Measurements from ENCODE around the gene MBTPS1.

MBTPS1 gene

GRCh38 chr16:84079664-84080063, 37.1 kb downstream of the MBTPS1 start:
- DNase-seq (ENCODE audit: extremely low spot score), result no peak
- no peak for TF ChIP-seq CTCF (IDR thresholded peaks at IDR 0.05; ENCODE audit: control extremely low read depth, extremely low read depth, low read depth, missing control alignments)
- CTCF ChIA-PET, result interaction anchor here (1.1 to 13.5 kb wide), 5 partner anchors 9 to 123 kb away, joined by 3 to 155 read pairs (median 4); partner anchors contain the start of gene TAF1C
- POLR2A ChIA-PET, result no interaction called here

GRCh38 chr16:84075376-84075775, 41.4 kb downstream of the MBTPS1 start:
- POLR2A ChIA-PET, result no interaction called here
- CTCF ChIA-PET, result interaction anchor here (0.8 to 1.4 kb wide), 4 partner anchors 9 to 112 kb away, joined by 3 to 5 read pairs (median 4); partner anchors contain the start of gene TAF1C
- DNase-seq (ENCODE audit: extremely low spot score), result no peak
- no peak for TF ChIP-seq CTCF (IDR thresholded peaks at IDR 0.05; ENCODE audit: control extremely low read depth, extremely low read depth, low read depth, missing control alignments)

GRCh38 chr16:84074721-84075120, 42.0 kb downstream of the MBTPS1 start:
- no peak for DNase-seq (ENCODE audit: extremely low spot score)
- ChIA-PET CTCF (interaction anchor here (0.8 to 1.4 kb wide), 5 partner anchors 9 to 112 kb away, joined by 3 to 5 read pairs (median 3); partner anchors contain the start of gene TAF1C), POLR2A (no interaction called here)
- TF ChIP-seq CTCF (IDR thresholded peaks at IDR 0.05; ENCODE audit: control extremely low read depth, extremely low read depth, low read depth, missing control alignments), result no peak

GRCh38 chr16:84072014-84072413, 44.7 kb downstream of the MBTPS1 start:
- no peak for DNase-seq (ENCODE audit: extremely low spot score)
- CTCF ChIA-PET, result no interaction called here
- POLR2A ChIA-PET, result no interaction called here
- TF ChIP-seq CTCF (IDR thresholded peaks at IDR 0.05; ENCODE audit: control extremely low read depth, extremely low read depth, low read depth, missing control alignments), result no peak

GRCh38 chr16:84071121-84071520, 45.6 kb downstream of the MBTPS1 start:
- ChIA-PET POLR2A (no interaction called here), CTCF (interaction anchor here (0.7 to 4.0 kb wide), 5 partner anchors 12 to 206 kb away, joined by 3 to 21 read pairs (median 3); no protein-coding TSS in a partner anchor)
- TF ChIP-seq CTCF (IDR thresholded peaks at IDR 0.05; ENCODE audit: control extremely low read depth, extremely low read depth, low read depth, missing control alignments), result no peak
- no peak for DNase-seq (ENCODE audit: extremely low spot score)

- no peak for DNase-seq (ENCODE audit: extremely low spot score)
- POLR2A ChIA-PET, result no interaction called here
- no peak for TF ChIP-seq CTCF (IDR thresholded peaks at IDR 0.05; ENCODE audit: control extremely low read depth, extremely low read depth, low read depth, missing control alignments)
- CTCF ChIA-PET, result interaction anchor here (1.0 to 4.0 kb wide), 6 partner anchors 10 to 118 kb away, joined by 4 to 21 read pairs (median 8); partner anchors contain the start of gene TAF1C
These were observed 47.2 kb downstream of the MBTPS1 start for GRCh38 chr16:84069540-84069939.
